GM23338 (cell line): ENCODE data around the gene CX3CL1. TPM values are rescaled to one million over a fixed set of nuclear protein-coding genes. Genes with fewer than 3 reads are reported as not detected.

Source experiments
- ATAC-seq: fragments of 200-7000 bp; cut with Tn5 transposase; 3 replicates; pipeline ENCODE4 v1.9.1; 2020
- DNase-seq: peaks from one replicate; pipeline ENCODE4 v3.0.0-alpha.2; 2015; ENCODE audit warnings: low spot score
- H2AFZ ChIP-seq: fragments of 200-600 bp; sonication (generic); 2 replicates; pipeline ENCODE4 v1.8.0; 2016; ENCODE audit warnings: antibody characterized with exemption, mild to moderate bottlenecking, moderate library complexity
- H3F3A ChIP-seq: fragments of 200-600 bp; sonication (generic); replicated peaks from 2 replicates; pipeline ENCODE4 v1.8.0; 2017; ENCODE audit warnings: antibody characterized with exemption, mixed run types, low read depth
- H3K27ac ChIP-seq: fragments of 200-600 bp; sonication (generic); 2 replicates; pipeline ENCODE4 v1.6.1; 2016; ENCODE audit warnings: low read depth
- H3K27me3 ChIP-seq: fragments of 200-600 bp; sonication (generic); 2 replicates; pipeline ENCODE4 v1.8.0; 2016; ENCODE audit warnings: mild to moderate bottlenecking, mixed run types, moderate library complexity; ENCODE audit not compliant: insufficient read depth
- H3K36me3 ChIP-seq: fragments of 200-600 bp; sonication (generic); 2 replicates; pipeline ENCODE4 v1.8.0; 2016; ENCODE audit warnings: mild to moderate bottlenecking; ENCODE audit not compliant: insufficient read depth
- H3K4me1 ChIP-seq: fragments of 200-600 bp; sonication (generic); 2 replicates; pipeline ENCODE4 v1.8.0; 2016; ENCODE audit warnings: mild to moderate bottlenecking, moderate library complexity; ENCODE audit not compliant: insufficient read depth
- H3K4me2 ChIP-seq: fragments of 200-600 bp; sonication (generic); 2 replicates; pipeline ENCODE4 v1.7.1; 2017; ENCODE audit warnings: mixed run types
- H3K4me3 ChIP-seq: fragments of 200-600 bp; sonication (generic); 2 replicates; pipeline ENCODE4 v1.6.1; 2016; ENCODE audit warnings: mixed run types
- H3K79me2 ChIP-seq: fragments of 200-600 bp; sonication (generic); replicated peaks from 2 replicates; pipeline ENCODE4 v1.8.0; 2017; ENCODE audit warnings: mild to moderate bottlenecking; ENCODE audit not compliant: insufficient read depth
- H3K9me2 ChIP-seq: fragments of 200-600 bp; sonication (generic); 2 replicates; pipeline ENCODE4 v1.8.0; 2017; ENCODE audit not compliant: insufficient read depth
- H4K20me1 ChIP-seq: fragments of 200-600 bp; sonication (generic); replicated peaks from 2 replicates; pipeline ENCODE4 v1.8.0; 2017; ENCODE audit warnings: mild to moderate bottlenecking; ENCODE audit not compliant: insufficient read depth
- H3K27ac Mint-ChIP-seq: 2 replicates; pipeline ENCODE4 v1.8.0; 2020; ENCODE audit warnings: inconsistent platforms, mild to moderate bottlenecking, moderate library complexity, mixed read lengths
- H3K27me3 Mint-ChIP-seq: 3 replicates; pipeline ENCODE4 v1.8.0; 2022; ENCODE audit warnings: low read depth, mild to moderate bottlenecking, moderate library complexity, mixed read lengths, inconsistent platforms; ENCODE audit not compliant: insufficient read depth, poor library complexity
- H3K36me3 Mint-ChIP-seq: 3 replicates; pipeline ENCODE4 v1.8.0; 2021; ENCODE audit warnings: low read depth, mild to moderate bottlenecking, inconsistent platforms, moderate library complexity, mixed read lengths
- H3K4me1 Mint-ChIP-seq: 3 replicates; pipeline ENCODE4 v1.8.0; 2020; ENCODE audit warnings: mild to moderate bottlenecking, inconsistent platforms, mixed read lengths
- H3K4me3 Mint-ChIP-seq: 3 replicates; pipeline ENCODE4 v1.8.0; 2021; ENCODE audit warnings: moderate library complexity, mild to moderate bottlenecking, inconsistent platforms, mixed read lengths
- H3K9me3 Mint-ChIP-seq: 3 replicates; pipeline ENCODE4 v1.8.0; 2020; ENCODE audit warnings: moderate library complexity, mild to moderate bottlenecking, inconsistent platforms, mixed read lengths
- CREB1 ChIP-seq: fragments of 250-450 bp; sonication (Bioruptor Pico); IDR thresholded peaks from 2 replicates; pipeline ENCODE4 v1.5.0; 2020; ENCODE audit warnings: low read depth, mild to moderate bottlenecking, moderate library complexity
- JUNB ChIP-seq: IDR thresholded peaks from one replicate; pipeline ENCODE4 v1.6.1; 2016; ENCODE audit warnings: antibody characterized with exemption; ENCODE audit not compliant: unreplicated experiment
- NANOG ChIP-seq: IDR thresholded peaks from 2 replicates; pipeline ENCODE4 v1.6.1; 2016; ENCODE audit warnings: antibody characterized with exemption, borderline replicate concordance
- POLR2AphosphoS5 ChIP-seq: IDR thresholded peaks from 2 replicates; pipeline ENCODE4 v1.6.1; 2016; ENCODE audit warnings: antibody characterized with exemption, low read depth
- STAT1 ChIP-seq: IDR thresholded peaks from one replicate; pipeline ENCODE4 v1.6.1; 2016; ENCODE audit warnings: antibody characterized with exemption; ENCODE audit not compliant: unreplicated experiment
- ZNF114 ChIP-seq: fragments of 250-450 bp; sonication (Bioruptor Pico); IDR thresholded peaks from 2 replicates; pipeline ENCODE4 v1.5.0; 2020; ENCODE audit warnings: mild to moderate bottlenecking, moderate library complexity
- ZNF331 ChIP-seq: fragments of 250-450 bp; sonication (Bioruptor Pico); IDR thresholded peaks from 2 replicates; pipeline ENCODE4 v1.5.0; 2020; ENCODE audit warnings: low read depth, mild to moderate bottlenecking, moderate library complexity
- polyA plus RNA-seq: library from polyadenylated mRNA; unstranded; fragments of >200 nt; fragmentation: Nextera tagmentation; extraction: Ambion mirVana; gene quantifications from 2 replicates; pipeline ENCODE4 v1.2.1, GENCODE V29; 2016
- total RNA-seq: library from RNA; depleted of rRNA; stranded (reverse); fragments of >200 nt; shearing (Covaris generic); gene quantifications from 2 replicates; pipeline ENCODE4 v1.2.3, GENCODE V29; 2014
- TF ChIP-seq, protein P1 (sequence below): IDR thresholded peaks from one replicate; pipeline ENCODE4 v1.6.1; 2018; ENCODE audit warnings: antibody characterized with exemption; ENCODE audit not compliant: unreplicated experiment
- TF ChIP-seq, protein P2 (sequence below): fragments of 250-450 bp; sonication (Bioruptor Pico); IDR thresholded peaks from 2 replicates; pipeline ENCODE4 v1.5.0; 2020; ENCODE audit warnings: mild to moderate bottlenecking, moderate library complexity
- TF ChIP-seq, protein P3 (sequence below), 2 experiments: fragments of 200-600 bp in 1 of 2; sonication (generic) in 1 of 2; conservative IDR thresholded peaks; 2 replicates each; pipeline versions ENCODE4 v1.5.1 to v1.6.1; 2016 to 2017; ENCODE audit warnings: antibody characterized with exemption in 2 of 2, low read depth in 2 of 2, mild to moderate bottlenecking in 2 of 2, moderate library complexity in 1 of 2

CX3CL1 gene
- total and polyA plus RNA-seq, 2 experiments from 2014 or later: 0.24 to 2.8 TPM

DNA sequence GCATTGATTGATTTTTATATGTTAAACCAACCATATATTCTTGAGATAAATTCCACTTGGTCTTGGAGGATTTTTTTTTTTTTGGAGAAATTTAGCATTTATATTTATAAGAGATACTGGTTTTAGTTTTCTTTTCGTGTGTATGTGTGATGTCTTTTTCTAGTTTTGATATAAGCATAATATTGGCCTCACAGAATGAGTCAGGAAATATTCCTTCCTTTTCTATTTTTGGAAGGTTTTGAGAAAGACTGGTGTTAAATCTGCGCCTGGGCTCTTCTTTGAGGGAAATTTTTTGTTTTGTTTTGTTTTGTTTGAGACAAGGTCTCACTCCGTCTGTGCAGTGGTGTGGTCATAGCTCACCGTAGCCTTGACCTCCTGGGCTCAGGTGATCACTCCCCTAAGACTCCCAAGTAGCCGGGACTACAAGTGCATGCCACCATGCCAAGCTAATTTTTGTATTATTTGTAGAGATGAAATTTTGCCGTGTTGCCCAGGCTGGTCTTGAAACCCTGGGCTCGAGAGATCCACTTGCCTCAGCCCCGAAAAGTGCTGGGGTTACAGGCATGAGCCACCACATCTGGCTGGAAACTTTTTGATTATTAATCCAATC lies 42.5 kb upstream of the CX3CL1 start:
- no peaks in the 10 kb centered on the region for H3K4me1 ChIP-seq
- H3K9me3 Mint-ChIP-seq: peaks cover 4% of the 10 kb centered on the region; the same call in 2 of the 3 replicates
- H3K27me3 ChIP-seq: no peaks in the 10 kb centered on the region; the same call in 1 of the 2 replicates
- H3K4me3 ChIP-seq: no peak overlapping the region
- H3K4me3 Mint-ChIP-seq: no peak overlapping the region
- H3K27ac Mint-ChIP-seq: no peak overlapping the region
- no peaks in the 10 kb centered on the region for H4K20me1 ChIP-seq
- no peak overlapping the region for H3K27ac ChIP-seq
- no peak overlapping the region for H3K4me2 ChIP-seq
- no peaks in the 10 kb centered on the region for H3K4me1 Mint-ChIP-seq
- DNase-seq (no peak), ATAC-seq (no peak)
- no peaks in the 10 kb centered on the region for H3K36me3 Mint-ChIP-seq
- no peaks in the 10 kb centered on the region for H3F3A ChIP-seq
- H3K79me2 ChIP-seq: no peaks in the 10 kb centered on the region
- H3K9me2 ChIP-seq: no peaks in the 10 kb centered on the region
- no peak for TF ChIP-seq CREB1 (CRISPR knock-in tag)
- no peak for TF ChIP-seq STAT1
- TF ChIP-seq, protein P1, sequence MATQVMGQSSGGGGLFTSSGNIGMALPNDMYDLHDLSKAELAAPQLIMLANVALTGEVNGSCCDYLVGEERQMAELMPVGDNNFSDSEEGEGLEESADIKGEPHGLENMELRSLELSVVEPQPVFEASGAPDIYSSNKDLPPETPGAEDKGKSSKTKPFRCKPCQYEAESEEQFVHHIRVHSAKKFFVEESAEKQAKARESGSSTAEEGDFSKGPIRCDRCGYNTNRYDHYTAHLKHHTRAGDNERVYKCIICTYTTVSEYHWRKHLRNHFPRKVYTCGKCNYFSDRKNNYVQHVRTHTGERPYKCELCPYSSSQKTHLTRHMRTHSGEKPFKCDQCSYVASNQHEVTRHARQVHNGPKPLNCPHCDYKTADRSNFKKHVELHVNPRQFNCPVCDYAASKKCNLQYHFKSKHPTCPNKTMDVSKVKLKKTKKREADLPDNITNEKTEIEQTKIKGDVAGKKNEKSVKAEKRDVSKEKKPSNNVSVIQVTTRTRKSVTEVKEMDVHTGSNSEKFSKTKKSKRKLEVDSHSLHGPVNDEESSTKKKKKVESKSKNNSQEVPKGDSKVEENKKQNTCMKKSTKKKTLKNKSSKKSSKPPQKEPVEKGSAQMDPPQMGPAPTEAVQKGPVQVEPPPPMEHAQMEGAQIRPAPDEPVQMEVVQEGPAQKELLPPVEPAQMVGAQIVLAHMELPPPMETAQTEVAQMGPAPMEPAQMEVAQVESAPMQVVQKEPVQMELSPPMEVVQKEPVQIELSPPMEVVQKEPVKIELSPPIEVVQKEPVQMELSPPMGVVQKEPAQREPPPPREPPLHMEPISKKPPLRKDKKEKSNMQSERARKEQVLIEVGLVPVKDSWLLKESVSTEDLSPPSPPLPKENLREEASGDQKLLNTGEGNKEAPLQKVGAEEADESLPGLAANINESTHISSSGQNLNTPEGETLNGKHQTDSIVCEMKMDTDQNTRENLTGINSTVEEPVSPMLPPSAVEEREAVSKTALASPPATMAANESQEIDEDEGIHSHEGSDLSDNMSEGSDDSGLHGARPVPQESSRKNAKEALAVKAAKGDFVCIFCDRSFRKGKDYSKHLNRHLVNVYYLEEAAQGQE: no peak
- TF ChIP-seq POLR2AphosphoS5: no peak
- no peak overlapping the region for H2AFZ ChIP-seq
- H3K36me3 ChIP-seq: no peaks in the 10 kb centered on the region
- H3K27me3 Mint-ChIP-seq: no peaks in the 10 kb centered on the region

DNA sequence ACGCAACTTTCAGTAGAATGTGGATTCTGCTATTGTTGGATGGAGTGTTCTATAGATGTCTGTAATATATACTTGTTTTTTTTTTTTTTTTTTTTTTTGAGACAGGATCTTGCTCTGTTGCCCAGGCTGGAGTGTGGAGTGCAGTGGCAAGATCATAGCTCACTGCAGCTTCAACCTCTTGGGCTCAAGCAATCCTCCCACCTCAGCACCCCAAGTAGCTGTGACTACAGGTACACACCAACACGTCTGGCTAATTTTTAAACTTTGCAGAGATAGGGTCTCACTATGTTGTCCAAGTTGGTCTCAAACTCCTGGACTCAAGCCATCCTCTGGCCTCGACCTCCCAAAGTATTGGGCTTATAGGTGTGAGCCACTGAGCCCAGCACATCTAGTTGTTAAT lies 40.9 kb upstream of the CX3CL1 start:
- Mint-ChIP-seq H3K9me3 (peaks cover 3% of the 10 kb centered on the region; the same call in 1 of the 3 replicates), H3K27me3 (no peaks in the 10 kb centered on the region), H3K4me3 (no peak overlapping the region), H3K36me3 (no peaks in the 10 kb centered on the region), H3K27ac (no peak overlapping the region), H3K4me1 (no peaks in the 10 kb centered on the region)
- ATAC-seq (no peak), DNase-seq (no peak)
- Histone ChIP-seq H2AFZ (no peak overlapping the region), H3K4me3 (no peak overlapping the region), H3K4me2 (no peak overlapping the region), H3K79me2 (no peaks in the 10 kb centered on the region), H4K20me1 (no peaks in the 10 kb centered on the region), H3K9me2 (no peaks in the 10 kb centered on the region), H3K27ac (no peak overlapping the region), H3K27me3 (no peaks in the 10 kb centered on the region; the same call in 1 of the 2 replicates), H3K4me1 (no peaks in the 10 kb centered on the region), H3K36me3 (no peaks in the 10 kb centered on the region), H3F3A (no peaks in the 10 kb centered on the region)
- no peak for TF ChIP-seq ZNF114 (CRISPR knock-in tag)
- TF ChIP-seq NANOG: no peak
- TF ChIP-seq ZNF331: no peak
- no peak for TF ChIP-seq JUNB
- TF ChIP-seq, protein P2, sequence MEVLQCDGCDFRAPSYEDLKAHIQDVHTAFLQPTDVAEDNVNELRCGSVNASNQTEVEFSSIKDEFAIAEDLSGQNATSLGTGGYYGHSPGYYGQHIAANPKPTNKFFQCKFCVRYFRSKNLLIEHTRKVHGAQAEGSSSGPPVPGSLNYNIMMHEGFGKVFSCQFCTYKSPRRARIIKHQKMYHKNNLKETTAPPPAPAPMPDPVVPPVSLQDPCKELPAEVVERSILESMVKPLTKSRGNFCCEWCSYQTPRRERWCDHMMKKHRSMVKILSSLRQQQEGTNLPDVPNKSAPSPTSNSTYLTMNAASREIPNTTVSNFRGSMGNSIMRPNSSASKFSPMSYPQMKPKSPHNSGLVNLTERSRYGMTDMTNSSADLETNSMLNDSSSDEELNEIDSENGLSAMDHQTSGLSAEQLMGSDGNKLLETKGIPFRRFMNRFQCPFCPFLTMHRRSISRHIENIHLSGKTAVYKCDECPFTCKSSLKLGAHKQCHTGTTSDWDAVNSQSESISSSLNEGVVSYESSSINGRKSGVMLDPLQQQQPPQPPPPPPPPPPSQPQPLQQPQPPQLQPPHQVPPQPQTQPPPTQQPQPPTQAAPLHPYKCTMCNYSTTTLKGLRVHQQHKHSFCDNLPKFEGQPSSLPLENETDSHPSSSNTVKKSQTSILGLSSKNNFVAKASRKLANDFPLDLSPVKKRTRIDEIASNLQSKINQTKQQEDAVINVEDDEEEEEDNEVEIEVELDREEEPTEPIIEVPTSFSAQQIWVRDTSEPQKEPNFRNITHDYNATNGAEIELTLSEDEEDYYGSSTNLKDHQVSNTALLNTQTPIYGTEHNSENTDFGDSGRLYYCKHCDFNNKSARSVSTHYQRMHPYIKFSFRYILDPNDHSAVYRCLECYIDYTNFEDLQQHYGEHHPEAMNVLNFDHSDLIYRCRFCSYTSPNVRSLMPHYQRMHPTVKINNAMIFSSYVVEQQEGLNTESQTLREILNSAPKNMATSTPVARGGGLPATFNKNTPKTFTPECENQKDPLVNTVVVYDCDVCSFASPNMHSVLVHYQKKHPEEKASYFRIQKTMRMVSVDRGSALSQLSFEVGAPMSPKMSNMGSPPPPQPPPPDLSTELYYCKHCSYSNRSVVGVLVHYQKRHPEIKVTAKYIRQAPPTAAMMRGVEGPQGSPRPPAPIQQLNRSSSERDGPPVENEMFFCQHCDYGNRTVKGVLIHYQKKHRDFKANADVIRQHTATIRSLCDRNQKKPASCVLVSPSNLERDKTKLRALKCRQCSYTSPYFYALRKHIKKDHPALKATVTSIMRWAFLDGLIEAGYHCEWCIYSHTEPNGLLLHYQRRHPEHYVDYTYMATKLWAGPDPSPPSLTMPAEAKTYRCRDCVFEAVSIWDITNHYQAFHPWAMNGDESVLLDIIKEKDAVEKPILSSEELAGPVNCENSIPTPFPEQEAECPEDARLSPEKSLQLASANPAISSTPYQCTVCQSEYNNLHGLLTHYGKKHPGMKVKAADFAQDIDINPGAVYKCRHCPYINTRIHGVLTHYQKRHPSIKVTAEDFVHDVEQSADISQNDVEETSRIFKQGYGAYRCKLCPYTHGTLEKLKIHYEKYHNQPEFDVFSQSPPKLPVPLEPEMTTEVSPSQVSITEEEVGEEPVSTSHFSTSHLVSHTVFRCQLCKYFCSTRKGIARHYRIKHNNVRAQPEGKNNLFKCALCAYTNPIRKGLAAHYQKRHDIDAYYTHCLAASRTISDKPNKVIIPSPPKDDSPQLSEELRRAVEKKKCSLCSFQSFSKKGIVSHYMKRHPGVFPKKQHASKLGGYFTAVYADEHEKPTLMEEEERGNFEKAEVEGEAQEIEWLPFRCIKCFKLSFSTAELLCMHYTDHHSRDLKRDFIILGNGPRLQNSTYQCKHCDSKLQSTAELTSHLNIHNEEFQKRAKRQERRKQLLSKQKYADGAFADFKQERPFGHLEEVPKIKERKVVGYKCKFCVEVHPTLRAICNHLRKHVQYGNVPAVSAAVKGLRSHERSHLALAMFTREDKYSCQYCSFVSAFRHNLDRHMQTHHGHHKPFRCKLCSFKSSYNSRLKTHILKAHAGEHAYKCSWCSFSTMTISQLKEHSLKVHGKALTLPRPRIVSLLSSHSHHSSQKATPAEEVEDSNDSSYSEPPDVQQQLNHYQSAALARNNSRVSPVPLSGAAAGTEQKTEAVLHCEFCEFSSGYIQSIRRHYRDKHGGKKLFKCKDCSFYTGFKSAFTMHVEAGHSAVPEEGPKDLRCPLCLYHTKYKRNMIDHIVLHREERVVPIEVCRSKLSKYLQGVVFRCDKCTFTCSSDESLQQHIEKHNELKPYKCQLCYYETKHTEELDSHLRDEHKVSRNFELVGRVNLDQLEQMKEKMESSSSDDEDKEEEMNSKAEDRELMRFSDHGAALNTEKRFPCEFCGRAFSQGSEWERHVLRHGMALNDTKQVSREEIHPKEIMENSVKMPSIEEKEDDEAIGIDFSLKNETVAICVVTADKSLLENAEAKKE (CRISPR knock-in tag): no peak
- TF ChIP-seq, protein P3, sequence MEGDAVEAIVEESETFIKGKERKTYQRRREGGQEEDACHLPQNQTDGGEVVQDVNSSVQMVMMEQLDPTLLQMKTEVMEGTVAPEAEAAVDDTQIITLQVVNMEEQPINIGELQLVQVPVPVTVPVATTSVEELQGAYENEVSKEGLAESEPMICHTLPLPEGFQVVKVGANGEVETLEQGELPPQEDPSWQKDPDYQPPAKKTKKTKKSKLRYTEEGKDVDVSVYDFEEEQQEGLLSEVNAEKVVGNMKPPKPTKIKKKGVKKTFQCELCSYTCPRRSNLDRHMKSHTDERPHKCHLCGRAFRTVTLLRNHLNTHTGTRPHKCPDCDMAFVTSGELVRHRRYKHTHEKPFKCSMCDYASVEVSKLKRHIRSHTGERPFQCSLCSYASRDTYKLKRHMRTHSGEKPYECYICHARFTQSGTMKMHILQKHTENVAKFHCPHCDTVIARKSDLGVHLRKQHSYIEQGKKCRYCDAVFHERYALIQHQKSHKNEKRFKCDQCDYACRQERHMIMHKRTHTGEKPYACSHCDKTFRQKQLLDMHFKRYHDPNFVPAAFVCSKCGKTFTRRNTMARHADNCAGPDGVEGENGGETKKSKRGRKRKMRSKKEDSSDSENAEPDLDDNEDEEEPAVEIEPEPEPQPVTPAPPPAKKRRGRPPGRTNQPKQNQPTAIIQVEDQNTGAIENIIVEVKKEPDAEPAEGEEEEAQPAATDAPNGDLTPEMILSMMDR (conservative IDR thresholded peaks at IDR 0.05; ENCODE audit: low read depth in 2 of 2): no peak
